Natural killer cell treated with Interleukin-12 subunit alpha and Interleukin-12 subunit beta and Interleukin-15 and Interleukin-18, amount 100 ng/mL, for 72 hours (primary cell): Measurements from ENCODE around the gene CTNS. TPM values are rescaled to one million over a fixed set of nuclear protein-coding genes. Genes with fewer than 3 reads are reported as not detected.

Source experiments
- ATAC-seq, 2 donors: fragments of 150-1000 bp; cut with Tn5 transposase in 1 of 2; sonication (Bioruptor Pico), chemical (Tn5 transposase) in 1 of 2; 2 replicates each; pipeline ENCODE4 v1.10.0; 2021
- DNase-seq: peaks from one replicate; pipeline ENCODE4 v3.0.0; 2022; ENCODE audit warnings: low spot score
- H3K27ac Mint-ChIP-seq, 2 donors: 1 replicate in 1 of 2; 2 replicates in 1 of 2; pipeline ENCODE4 v1.8.0; 2022; ENCODE audit warnings: mixed read lengths in 2 of 2, mild to moderate bottlenecking in 1 of 2, moderate library complexity in 1 of 2
- H3K27me3 Mint-ChIP-seq, 2 donors: 1 replicate in 1 of 2; 2 replicates in 1 of 2; pipeline ENCODE4 v1.8.0; 2022; ENCODE audit warnings: mixed read lengths in 2 of 2
- H3K36me3 Mint-ChIP-seq: one replicate; pipeline ENCODE4 v1.8.0; 2022; ENCODE audit warnings: mixed read lengths
- H3K4me1 Mint-ChIP-seq, 2 donors: 1 replicate in 1 of 2; 2 replicates in 1 of 2; pipeline ENCODE4 v1.8.0; 2022; ENCODE audit warnings: low read depth in 2 of 2, mixed read lengths in 2 of 2, mild to moderate bottlenecking in 1 of 2
- H3K4me3 Mint-ChIP-seq: one replicate; pipeline ENCODE4 v1.8.0; 2022; ENCODE audit warnings: mixed read lengths
- H3K9me3 Mint-ChIP-seq: 2 replicates; pipeline ENCODE4 v1.8.0; 2022; ENCODE audit warnings: mixed read lengths
- total RNA-seq, 2 donors: library from RNA; stranded (reverse); gene quantifications; one replicate each; pipeline ENCODE4 v1.2.3, GENCODE V29; 2022

The CTNS gene
- total RNA-seq, 2 donors from 2014 or later, result 11.1 to 24.5 TPM

- H3K27ac Mint-ChIP-seq, result no peak overlapping the region
- DNase-seq, result no peak
Measured at GRCh38 chr17:3603119-3603869, 33.3 kb upstream of the CTNS start.

GRCh38 chr17:3603870-3604259 lies 32.7 kb upstream of the CTNS start:
- no peak overlapping the region for H3K4me3 Mint-ChIP-seq
- no peak overlapping the region for H3K27ac Mint-ChIP-seq
- H3K36me3 Mint-ChIP-seq, result peaks cover 4% of the 10 kb centered on the region
- DNase-seq (peak; percentile 10), ATAC-seq (no peak)
- H3K9me3 Mint-ChIP-seq, result no peaks in the 10 kb centered on the region
- peaks cover 0 to 14% of the 10 kb centered on the region in 2 donors for H3K4me1 Mint-ChIP-seq
- no peaks in the 10 kb centered on the region for H3K27me3 Mint-ChIP-seq

More at GRCh38 chr17:3603119-3603869, 33.3 kb upstream of the CTNS start:
- Mint-ChIP-seq H3K36me3 (peaks cover 2% of the 10 kb centered on the region), H3K4me3 (no peak overlapping the region), H3K27me3 (no peaks in the 10 kb centered on the region), H3K4me1 (peaks cover 0 to 12% of the 10 kb centered on the region in 2 donors), H3K9me3 (no peaks in the 10 kb centered on the region)
- ATAC-seq, result no peak

DNA sequence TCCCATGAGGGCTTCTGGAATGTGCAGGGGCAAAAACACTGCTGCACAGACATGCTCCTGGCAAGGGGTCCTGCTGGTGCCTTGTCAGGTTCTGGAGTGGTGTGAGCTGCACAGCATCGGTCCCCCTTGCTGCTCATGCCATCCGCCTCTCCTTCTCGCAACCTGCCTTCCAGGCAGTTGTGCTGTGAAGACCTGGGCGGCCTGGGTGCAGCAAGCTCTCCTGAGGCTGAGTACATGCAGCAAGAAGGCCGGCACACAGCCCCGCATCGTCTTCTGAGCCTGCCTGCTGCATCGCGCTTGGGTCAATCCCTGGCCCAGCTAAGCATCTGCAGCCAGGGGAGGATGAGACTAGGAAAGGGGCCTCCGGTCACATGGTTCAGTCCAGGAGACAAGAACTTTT lies 26.9 kb upstream of the CTNS start:
- H3K36me3 Mint-ChIP-seq, result peaks cover 7% of the 10 kb centered on the region
- no peaks in the 10 kb centered on the region for H3K9me3 Mint-ChIP-seq
- ATAC-seq (peak in 1 of 2 donors; percentile 11), DNase-seq (no peak)
- peaks cover 0 to 10% of the 10 kb centered on the region in 2 donors for H3K4me1 Mint-ChIP-seq
- no peak overlapping the region for H3K4me3 Mint-ChIP-seq
- no peaks in the 10 kb centered on the region for H3K27me3 Mint-ChIP-seq
- no peak overlapping the region for H3K27ac Mint-ChIP-seq

DNA sequence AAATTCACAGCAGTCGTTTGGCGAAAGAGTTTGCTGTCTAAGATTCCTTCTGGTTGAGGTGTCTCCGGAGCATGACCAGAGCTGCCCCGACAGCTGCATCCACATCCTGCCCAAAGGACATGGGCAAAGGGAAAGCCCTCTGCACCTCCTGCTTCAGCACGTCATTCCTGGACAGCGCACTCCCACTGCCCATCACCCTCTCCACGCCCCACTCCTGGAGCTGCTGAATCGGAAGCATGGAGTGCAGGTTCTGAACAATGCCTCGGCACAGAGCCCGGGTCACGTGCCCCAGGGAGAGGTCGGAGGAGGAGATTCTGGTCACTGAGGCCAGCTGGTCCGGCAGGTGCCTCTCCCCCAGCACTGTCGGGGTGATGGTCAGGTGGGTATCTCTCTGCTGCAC lies 26.0 kb upstream of the CTNS start:
- no peak for ATAC-seq
- no peak for DNase-seq
- Mint-ChIP-seq H3K4me1 (peaks cover 0 to 10% of the 10 kb centered on the region in 2 donors), H3K27ac (no peak overlapping the region), H3K4me3 (no peak overlapping the region), H3K36me3 (peaks cover 11% of the 10 kb centered on the region), H3K9me3 (no peaks in the 10 kb centered on the region), H3K27me3 (no peaks in the 10 kb centered on the region)

- no peak overlapping the region for H3K4me3 Mint-ChIP-seq
- no peak for ATAC-seq
Measured at GRCh38 chr17:3613124-3613523, 23.4 kb upstream of the CTNS start.

GRCh38 chr17:3615160-3615870 lies 21.2 kb upstream of the CTNS start:
- DNase-seq (no peak), ATAC-seq (no peak)
- peak overlapping the region in 1 of 2 donors; percentile 68 for H3K27ac Mint-ChIP-seq
- peaks cover 0 to 3% of the 10 kb centered on the region in 2 donors for H3K4me1 Mint-ChIP-seq
- no peaks in the 10 kb centered on the region for H3K27me3 Mint-ChIP-seq
- no peak overlapping the region for H3K4me3 Mint-ChIP-seq
- no peaks in the 10 kb centered on the region for H3K9me3 Mint-ChIP-seq
- H3K36me3 Mint-ChIP-seq, result peaks cover 18% of the 10 kb centered on the region

More at GRCh38 chr17:3613124-3613523, 23.4 kb upstream of the CTNS start:
- Mint-ChIP-seq H3K36me3 (peaks cover 16% of the 10 kb centered on the region), H3K9me3 (no peaks in the 10 kb centered on the region), H3K27ac (no peak overlapping the region), H3K27me3 (no peaks in the 10 kb centered on the region), H3K4me1 (peaks cover 0 to 10% of the 10 kb centered on the region in 2 donors)
- DNase-seq, result no peak

DNA sequence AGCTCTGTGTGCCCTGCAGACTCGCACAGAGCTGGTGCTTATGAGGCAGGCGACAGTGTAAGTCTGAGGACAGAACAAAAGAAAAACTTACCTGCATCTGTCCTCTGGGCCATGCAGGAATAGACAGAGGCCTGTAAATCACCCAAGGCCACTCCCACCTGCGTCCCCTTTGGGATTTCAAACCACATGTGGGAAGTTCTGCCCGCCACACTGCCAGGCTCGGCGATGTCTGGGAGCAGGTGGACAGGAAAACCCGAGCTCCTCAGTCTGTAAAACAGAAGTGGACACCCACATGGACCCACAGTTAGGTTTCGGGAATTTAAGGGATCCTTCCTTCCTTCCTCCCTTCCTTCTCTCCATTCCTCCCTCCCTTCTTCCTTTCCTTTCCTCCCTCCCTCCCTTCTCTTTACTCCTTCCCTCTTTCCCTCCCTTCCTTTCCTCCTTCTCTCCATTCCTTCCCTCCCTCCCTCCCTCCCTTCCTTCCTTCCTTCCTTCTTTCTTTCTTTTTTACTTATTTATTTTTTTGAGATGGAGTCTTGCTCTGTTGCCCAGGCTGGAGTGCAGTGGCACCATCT lies 15.3 kb upstream of the CTNS start:
- Mint-ChIP-seq H3K4me3 (no peak overlapping the region), H3K4me1 (peaks cover 0 to 3% of the 10 kb centered on the region in 2 donors), H3K36me3 (peaks cover 17% of the 10 kb centered on the region), H3K9me3 (no peaks in the 10 kb centered on the region), H3K27ac (no peak overlapping the region), H3K27me3 (no peaks in the 10 kb centered on the region)
- ATAC-seq, result no peak
- DNase-seq, result no peak

GRCh38 chr17:3622977-3623594 lies 13.5 kb upstream of the CTNS start:
- H3K27me3 Mint-ChIP-seq, result no peaks in the 10 kb centered on the region
- no peak overlapping the region for H3K4me3 Mint-ChIP-seq
- ATAC-seq (peak in 1 of 2 donors; percentile 37), DNase-seq (no peak)
- H3K9me3 Mint-ChIP-seq, result no peaks in the 10 kb centered on the region
- H3K4me1 Mint-ChIP-seq, result peaks cover 3 to 6% of the 10 kb centered on the region in 2 donors
- peaks cover 19% of the 10 kb centered on the region for H3K36me3 Mint-ChIP-seq
- H3K27ac Mint-ChIP-seq, result no peak overlapping the region

GRCh38 chr17:3626831-3627768 lies 9.5 kb upstream of the CTNS start:
- no peak for ATAC-seq
- no peaks in the 10 kb centered on the region for H3K9me3 Mint-ChIP-seq
- no peak for DNase-seq
- peaks cover 17% of the 10 kb centered on the region for H3K36me3 Mint-ChIP-seq
- no peaks in the 10 kb centered on the region for H3K27me3 Mint-ChIP-seq
- H3K27ac Mint-ChIP-seq, result no peak overlapping the region
- no peak overlapping the region for H3K4me3 Mint-ChIP-seq
- peaks cover 6 to 11% of the 10 kb centered on the region in 2 donors for H3K4me1 Mint-ChIP-seq

- Mint-ChIP-seq H3K4me3 (no peak overlapping the region), H3K27me3 (no peaks in the 10 kb centered on the region), H3K27ac (no peak overlapping the region), H3K36me3 (peaks cover 17% of the 10 kb centered on the region), H3K4me1 (peaks cover 10 to 11% of the 10 kb centered on the region in 2 donors), H3K9me3 (no peaks in the 10 kb centered on the region)
- ATAC-seq (peak in 1 of 2 donors; percentile 12), DNase-seq (no peak)
Measured at GRCh38 chr17:3627769-3628167, 8.8 kb upstream of the CTNS start.

DNA sequence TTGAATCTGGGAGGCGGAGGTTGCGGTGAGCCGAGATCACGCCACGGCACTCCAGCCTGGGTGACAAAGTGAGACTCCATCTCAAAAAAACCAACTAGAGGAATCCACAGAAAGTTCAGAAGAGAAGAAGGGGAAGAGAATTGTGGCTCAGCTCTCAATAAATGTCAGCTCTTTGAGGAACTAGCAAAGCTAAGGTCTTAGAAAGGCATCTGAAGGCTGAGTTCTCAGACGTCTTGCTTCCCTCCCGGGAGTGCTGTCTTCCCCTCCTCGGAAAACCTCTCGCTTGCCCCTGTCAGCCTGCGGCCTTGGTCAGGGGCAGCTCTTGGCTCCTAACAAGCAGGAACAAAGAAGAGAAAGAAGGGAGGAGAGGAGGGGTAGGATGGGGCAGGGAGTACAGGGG lies 5.8 kb upstream of the CTNS start:
- Mint-ChIP-seq H3K4me3 (no peak overlapping the region), H3K36me3 (peaks cover 12% of the 10 kb centered on the region), H3K27ac (no peak overlapping the region), H3K4me1 (peaks cover 17 to 19% of the 10 kb centered on the region in 2 donors), H3K27me3 (no peaks in the 10 kb centered on the region), H3K9me3 (no peaks in the 10 kb centered on the region)
- ATAC-seq (no peak), DNase-seq (no peak)

GRCh38 chr17:3632287-3632686 lies 4.3 kb upstream of the CTNS start:
- Mint-ChIP-seq H3K27ac (no peak overlapping the region), H3K4me3 (no peak overlapping the region)
- no peak for ATAC-seq

More at GRCh38 chr17:3632287-3632686, 4.3 kb upstream of the CTNS start:
- H3K36me3 Mint-ChIP-seq, result peaks cover 7% of the 10 kb centered on the region
- DNase-seq, result no peak
- H3K27me3 Mint-ChIP-seq, result no peaks in the 10 kb centered on the region
- peaks cover 17 to 23% of the 10 kb centered on the region in 2 donors for H3K4me1 Mint-ChIP-seq
- no peaks in the 10 kb centered on the region for H3K9me3 Mint-ChIP-seq
